ENCODE data around the gene THAP3.

THAP3 gene

GRCh38 chr1:6675941-6676340, 51.3 kb downstream of the THAP3 start:
- H3K4me2 ChIP-seq (ENCODE audit: low read depth, low read length) = no peak overlapping the region
- no peak for TF ChIP-seq EZH2 (optimal IDR thresholded peaks at IDR 0.05; ENCODE audit: low read depth, low read length)
- TF ChIP-seq EZH2phosphoT487 (IDR thresholded peaks at IDR 0.05; ENCODE audit: low read length) = no peak
- TF ChIP-seq CTCF (IDR thresholded peaks at IDR 0.05; ENCODE audit: low read length) = no peak
- no peaks in the 10 kb centered on the region for H4K20me1 ChIP-seq (ENCODE audit: insufficient read depth, low read length)
- H3K79me2 ChIP-seq (ENCODE audit: low read length) = peaks cover 21% of the 10 kb centered on the region
- no peaks in the 10 kb centered on the region for H3K9me3 ChIP-seq (replicated peaks; ENCODE audit: insufficient read depth, low read length)
- no peaks in the 10 kb centered on the region for H3K27me3 ChIP-seq (replicated peaks; ENCODE audit: insufficient read depth, low read length)
- H3K9ac ChIP-seq (ENCODE audit: low read length) = no peak overlapping the region
- H2AFZ ChIP-seq (ENCODE audit: low read length) = no peak overlapping the region
- H3K9me2 ChIP-seq (replicated peaks; ENCODE audit: insufficient read depth, low read length) = no peaks in the 10 kb centered on the region
- peaks cover 22% of the 10 kb centered on the region for H3K4me1 ChIP-seq (ENCODE audit: low read length)
- no peak for DNase-seq
- H3K36me3 ChIP-seq (replicated peaks; ENCODE audit: insufficient read depth, low read length) = no peaks in the 10 kb centered on the region; the same call in 1 of the 2 replicates
- peaks cover 17% of the 10 kb centered on the region; the same call in 1 of the 2 replicates for H3F3A ChIP-seq (ENCODE audit: insufficient read depth, low read length)
- no peak overlapping the region for H3K27ac ChIP-seq (ENCODE audit: low read length)
- H3K4me3 ChIP-seq (ENCODE audit: low read length) = no peak overlapping the region
